A673 (cell line): ENCODE measurements around the gene PGBD5.

ENCODE experiments used
- EZH2 ChIP-seq: fragments of 200-600 bp; sonication (generic); IDR thresholded peaks from 2 replicates; pipeline ENCODE4 v1.6.1; 2017; ENCODE audit warnings: borderline replicate concordance, low read depth, mild to moderate bottlenecking, mixed read lengths, antibody characterized with exemption, low read length; ENCODE audit not compliant: poor library complexity, severe bottlenecking
- TF ChIP-seq, protein P1 (sequence below): fragments of 300-800, 200-600 bp; sonication (generic); conservative IDR thresholded peaks from 2 replicates; pipeline ENCODE4 v1.5.1; 2017; ENCODE audit warnings: low read depth, mild to moderate bottlenecking, antibody characterized with exemption, low read length, moderate library complexity, mixed read lengths

GRCh38 chr1:230453377-230453776 is 27.2 kb upstream of the PGBD5 start:
- TF ChIP-seq, protein P1, sequence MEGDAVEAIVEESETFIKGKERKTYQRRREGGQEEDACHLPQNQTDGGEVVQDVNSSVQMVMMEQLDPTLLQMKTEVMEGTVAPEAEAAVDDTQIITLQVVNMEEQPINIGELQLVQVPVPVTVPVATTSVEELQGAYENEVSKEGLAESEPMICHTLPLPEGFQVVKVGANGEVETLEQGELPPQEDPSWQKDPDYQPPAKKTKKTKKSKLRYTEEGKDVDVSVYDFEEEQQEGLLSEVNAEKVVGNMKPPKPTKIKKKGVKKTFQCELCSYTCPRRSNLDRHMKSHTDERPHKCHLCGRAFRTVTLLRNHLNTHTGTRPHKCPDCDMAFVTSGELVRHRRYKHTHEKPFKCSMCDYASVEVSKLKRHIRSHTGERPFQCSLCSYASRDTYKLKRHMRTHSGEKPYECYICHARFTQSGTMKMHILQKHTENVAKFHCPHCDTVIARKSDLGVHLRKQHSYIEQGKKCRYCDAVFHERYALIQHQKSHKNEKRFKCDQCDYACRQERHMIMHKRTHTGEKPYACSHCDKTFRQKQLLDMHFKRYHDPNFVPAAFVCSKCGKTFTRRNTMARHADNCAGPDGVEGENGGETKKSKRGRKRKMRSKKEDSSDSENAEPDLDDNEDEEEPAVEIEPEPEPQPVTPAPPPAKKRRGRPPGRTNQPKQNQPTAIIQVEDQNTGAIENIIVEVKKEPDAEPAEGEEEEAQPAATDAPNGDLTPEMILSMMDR: no peak
- no peak for TF ChIP-seq EZH2
